Muscle layer of duodenum (tissue), 2 donors: ENCODE results near the gene PLA2R1.
"Not testable (repeated sequence)": the region's sequence is repeated elsewhere in the genome, so short reads cannot be mapped to it uniquely, and the experiment has no call there.

Experiments used
- H3K27ac ChIP-seq: one replicate; pipeline ENCODE4 v1.7.0; 2013; ENCODE audit warnings: mild to moderate bottlenecking, low read length
- H3K27me3 ChIP-seq: one replicate; pipeline ENCODE4 v1.7.0; 2013; ENCODE audit warnings: low read depth, mild to moderate bottlenecking, control low read depth, low read length
- H3K36me3 ChIP-seq, 2 donors: one replicate each; pipeline ENCODE4 v1.7.0; 2013; ENCODE audit warnings: low read length in 2 of 2, control low read depth in 1 of 2, mild to moderate bottlenecking in 1 of 2; ENCODE audit not compliant: insufficient read depth in 2 of 2, control insufficient read depth in 1 of 2
- H3K4me1 ChIP-seq, 2 donors: one replicate each; pipeline ENCODE4 v1.7.0; 2013; ENCODE audit warnings: low read length in 2 of 2, mild to moderate bottlenecking in 2 of 2, control low read depth in 1 of 2, moderate library complexity in 1 of 2; ENCODE audit not compliant: insufficient read depth in 2 of 2, control insufficient read depth in 1 of 2
- H3K4me3 ChIP-seq, 2 donors: one replicate each; pipeline ENCODE4 v1.7.0; 2013; ENCODE audit warnings: low read length in 2 of 2, low read depth in 1 of 2, mild to moderate bottlenecking in 1 of 2
- H3K9me3 ChIP-seq, 2 donors: one replicate each; pipeline ENCODE4 v1.7.0; 2013; ENCODE audit warnings: low read length in 2 of 2, control low read depth in 1 of 2, mild to moderate bottlenecking in 1 of 2; ENCODE audit not compliant: control insufficient read depth in 1 of 2
- donor health status: healthy.

Gene PLA2R1

GRCh38 chr2:160044728-160045127 is 17.7 kb downstream of the PLA2R1 start:
- no peaks in the 10 kb centered on the region for H3K9me3 ChIP-seq
- no peak overlapping the region for H3K4me3 ChIP-seq
- H3K36me3 ChIP-seq, result no peaks in the 10 kb centered on the region
- H3K27me3 ChIP-seq, result no peaks in the 10 kb centered on the region
- no peak overlapping the region for H3K27ac ChIP-seq
- peaks cover 0 to 7% of the 10 kb centered on the region in 2 donors for H3K4me1 ChIP-seq

DNA sequence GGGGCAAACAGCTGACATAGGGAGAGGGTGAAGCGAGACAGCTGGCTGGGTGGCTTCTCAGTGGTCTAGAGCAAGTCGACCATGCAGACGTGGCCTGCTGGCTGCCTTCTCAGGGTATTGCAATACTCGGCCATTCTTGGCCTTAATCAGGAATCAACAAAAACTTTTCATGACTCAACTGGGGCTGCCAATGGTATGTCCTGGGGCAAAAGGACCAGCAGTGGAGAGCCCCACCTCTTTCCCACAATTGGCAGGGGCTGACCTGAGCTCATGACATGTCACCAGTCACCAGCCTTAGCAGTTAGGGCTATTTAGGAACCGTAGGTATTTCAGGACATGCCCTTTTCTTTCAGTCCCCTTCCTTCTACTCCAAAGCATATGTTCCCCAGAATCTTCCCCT is 19.1 kb downstream of the PLA2R1 start:
- Histone ChIP-seq H3K27ac (no peak overlapping the region), H3K36me3 (no peaks in the 10 kb centered on the region), H3K9me3 (no peaks in the 10 kb centered on the region), H3K27me3 (no peaks in the 10 kb centered on the region), H3K4me1 (peaks cover 0 to 11% of the 10 kb centered on the region in 2 donors), H3K4me3 (no peak overlapping the region)

DNA sequence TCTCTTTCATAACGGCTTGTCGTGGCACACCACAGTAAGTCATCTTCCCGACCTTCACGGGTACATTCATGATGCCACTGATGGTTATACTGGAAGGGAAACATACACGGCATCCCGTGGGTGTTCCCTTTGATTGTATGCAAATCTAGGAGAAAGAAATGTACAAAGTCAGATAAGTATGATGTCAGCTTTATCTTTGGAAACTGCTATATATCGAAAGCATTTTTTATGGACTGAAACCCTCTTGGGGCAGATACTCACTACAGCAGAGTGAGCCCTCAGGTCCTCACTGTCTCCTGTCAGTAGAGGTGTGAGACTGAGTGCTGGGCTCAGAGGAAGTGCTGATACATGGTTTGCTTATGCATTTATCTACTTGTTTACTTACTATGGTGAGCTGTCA is 20.4 kb downstream of the PLA2R1 start:
- Histone ChIP-seq H3K4me1 (peaks cover 0 to 11% of the 10 kb centered on the region in 2 donors), H3K36me3 (no peaks in the 10 kb centered on the region), H3K4me3 (no peak overlapping the region), H3K27ac (no peak overlapping the region), H3K9me3 (no peaks in the 10 kb centered on the region), H3K27me3 (no peaks in the 10 kb centered on the region)

GRCh38 chr2:160041091-160041490 is 21.3 kb downstream of the PLA2R1 start:
- Histone ChIP-seq H3K27me3 (no peaks in the 10 kb centered on the region), H3K9me3 (no peaks in the 10 kb centered on the region), H3K4me1 (peaks cover 0 to 11% of the 10 kb centered on the region in 2 donors), H3K27ac (no peak overlapping the region), H3K36me3 (no peaks in the 10 kb centered on the region), H3K4me3 (no peak overlapping the region)

DNA sequence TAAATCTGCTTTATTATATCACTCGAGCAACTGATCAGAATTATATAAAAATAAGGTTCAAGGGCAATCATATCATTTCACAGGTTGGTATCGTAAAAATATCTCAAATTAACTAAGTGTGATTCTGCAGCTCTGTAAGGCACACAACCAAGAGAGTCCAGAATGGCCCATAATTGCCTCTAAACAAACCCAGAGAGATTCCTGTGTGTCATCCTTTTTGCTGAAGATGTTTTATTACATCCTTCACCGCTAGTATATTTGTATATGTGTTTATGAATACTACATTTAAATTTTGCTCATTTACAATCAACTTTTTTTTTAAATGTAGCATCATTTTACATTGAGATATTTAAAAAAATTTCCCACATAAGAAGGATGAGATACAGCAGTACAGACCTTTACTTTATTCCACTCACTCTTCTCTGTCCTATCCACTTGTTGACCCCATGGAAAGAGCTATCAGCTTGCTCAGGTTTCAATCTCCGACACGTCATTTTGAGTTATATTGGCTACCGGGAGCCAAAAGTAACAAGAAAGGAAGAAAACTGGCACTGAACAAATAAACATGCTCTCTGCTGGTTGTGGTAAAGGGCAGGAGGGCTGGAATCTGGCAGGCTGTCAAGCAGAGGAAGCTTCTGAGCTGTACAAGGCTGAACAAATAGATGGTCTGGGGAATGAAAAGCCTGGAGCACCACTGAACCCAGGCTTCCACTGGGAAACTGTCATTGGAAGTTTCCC is 23.1 kb downstream of the PLA2R1 start:
- H3K36me3 ChIP-seq, result no peaks in the 10 kb centered on the region
- H3K4me1 ChIP-seq, result peaks cover 0 to 11% of the 10 kb centered on the region in 2 donors
- H3K9me3 ChIP-seq, result no peaks in the 10 kb centered on the region
- no peak overlapping the region for H3K27ac ChIP-seq
- H3K4me3 ChIP-seq, result no peak overlapping the region
- H3K27me3 ChIP-seq, result no peaks in the 10 kb centered on the region

DNA sequence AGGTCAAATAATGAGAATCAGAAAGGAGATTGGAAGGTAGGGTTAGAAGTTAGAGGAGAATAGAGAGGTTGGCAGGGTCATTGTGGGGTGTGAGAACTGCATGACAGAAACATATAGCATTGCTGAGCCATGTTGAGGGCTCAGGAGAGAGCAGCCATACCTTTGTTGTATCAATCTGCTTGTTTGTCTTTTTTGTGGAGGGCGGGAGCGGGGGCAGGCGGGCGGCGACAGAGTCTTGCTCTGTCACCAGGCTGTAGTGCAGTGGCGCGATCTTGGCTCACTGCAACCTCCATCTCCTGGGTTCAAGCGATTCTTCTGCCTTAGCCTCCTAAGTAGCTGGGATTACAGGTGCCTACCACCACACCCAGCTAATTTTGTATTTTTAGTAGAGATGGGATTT is 23.8 kb downstream of the PLA2R1 start:
- not testable (repeated sequence) for H3K27ac ChIP-seq, H3K9me3 ChIP-seq, H3K27me3 ChIP-seq, H3K4me3 ChIP-seq, H3K36me3 ChIP-seq
- H3K4me1 ChIP-seq, result peaks cover 0 to 11% of the 10 kb centered on the region in 2 donors

- Histone ChIP-seq H3K27ac (no peak overlapping the region), H3K9me3 (no peaks in the 10 kb centered on the region), H3K4me3 (no peak overlapping the region), H3K36me3 (peaks cover 0 to 4% of the 10 kb centered on the region in 2 donors), H3K27me3 (no peaks in the 10 kb centered on the region), H3K4me1 (peaks cover 0 to 11% of the 10 kb centered on the region in 2 donors)
Measured at GRCh38 chr2:160036736-160037135, 25.7 kb downstream of the PLA2R1 start.

DNA sequence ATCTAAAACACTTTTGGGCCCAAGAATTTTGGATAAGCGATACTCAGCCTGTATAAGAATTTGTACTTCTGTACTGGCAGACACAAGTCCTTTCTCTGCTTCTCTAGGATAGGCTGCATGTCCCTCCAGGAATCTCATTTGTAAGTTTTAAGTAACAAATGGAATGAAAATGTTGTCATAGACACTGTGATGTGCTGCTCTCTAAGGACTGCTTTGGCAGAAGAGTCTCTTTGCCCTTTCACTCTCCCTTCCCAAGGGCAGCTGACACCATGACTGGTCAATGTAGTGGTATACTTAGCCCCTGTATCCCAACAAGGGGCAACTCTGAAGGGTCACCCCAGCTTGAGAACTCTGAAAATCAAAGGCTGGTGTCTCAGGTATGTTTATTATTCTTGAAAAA is 27.3 kb downstream of the PLA2R1 start:
- Histone ChIP-seq H3K4me3 (no peak overlapping the region), H3K4me1 (peaks cover 0 to 8% of the 10 kb centered on the region in 2 donors), H3K36me3 (peaks cover 0 to 4% of the 10 kb centered on the region in 2 donors), H3K27me3 (no peaks in the 10 kb centered on the region), H3K9me3 (no peaks in the 10 kb centered on the region), H3K27ac (no peak overlapping the region)

DNA sequence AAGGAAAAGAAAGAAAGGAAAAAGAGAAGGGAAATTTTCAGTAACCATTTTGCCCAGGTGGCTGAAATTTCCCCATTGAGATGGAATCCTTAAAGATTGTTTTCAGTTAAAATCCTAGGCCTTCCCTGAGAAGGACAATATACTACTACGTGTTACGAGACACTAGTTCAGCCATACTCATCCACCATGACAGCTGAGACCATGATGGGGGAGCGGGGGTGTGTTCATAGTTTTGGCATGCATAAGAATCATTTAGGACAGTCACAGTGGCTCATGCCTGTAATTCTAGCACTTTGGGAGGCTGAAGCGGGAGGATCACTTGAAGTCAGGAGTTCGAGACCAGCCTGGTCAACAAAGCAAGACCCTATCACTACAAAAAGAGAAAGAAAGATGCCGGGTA is 28.0 kb downstream of the PLA2R1 start:
- peaks cover 0 to under 1% of the 10 kb centered on the region in 2 donors for H3K4me1 ChIP-seq
- no peak overlapping the region for H3K4me3 ChIP-seq
- H3K36me3 ChIP-seq, result peaks cover 0 to 4% of the 10 kb centered on the region in 2 donors
- H3K27ac ChIP-seq, result no peak overlapping the region
- H3K9me3 ChIP-seq, result no peaks in the 10 kb centered on the region
- H3K27me3 ChIP-seq, result no peaks in the 10 kb centered on the region

GRCh38 chr2:160033732-160034392 is 28.6 kb downstream of the PLA2R1 start:
- Histone ChIP-seq H3K27ac (no peak overlapping the region), H3K4me3 (no peak overlapping the region), H3K4me1 (no peaks in the 10 kb centered on the region), H3K9me3 (no peaks in the 10 kb centered on the region), H3K27me3 (no peaks in the 10 kb centered on the region), H3K36me3 (peaks cover 0 to 4% of the 10 kb centered on the region in 2 donors)

- Histone ChIP-seq H3K9me3 (no peaks in the 10 kb centered on the region), H3K36me3 (peaks cover 0 to 4% of the 10 kb centered on the region in 2 donors), H3K4me3 (no peak overlapping the region), H3K27ac (no peak overlapping the region), H3K27me3 (no peaks in the 10 kb centered on the region), H3K4me1 (peaks cover 0 to 7% of the 10 kb centered on the region in 2 donors)
Measured at GRCh38 chr2:160029270-160029628, 33.2 kb downstream of the PLA2R1 start.
